Thyroid gland (tissue), 4 donors: ENCODE measurements around the gene OTOG.

ENCODE experiments used
- CTCF ChIP-seq, 6 experiments: fragments of 200-600 bp in 3 of 6; fragments of 450-650 bp in 3 of 6; sonication (generic) in 3 of 6; IDR thresholded peaks; one replicate each; pipeline ENCODE4 v1.5.1; 2016 to 2019; ENCODE audit warnings: antibody characterized with exemption in 6 of 6, mild to moderate bottlenecking in 2 of 6, inconsistent platforms in 1 of 6, moderate library complexity in 1 of 6
- POLR2A ChIP-seq, 2 donors: fragments of 450-650 bp; IDR thresholded peaks; one replicate each; pipeline ENCODE4 v1.6.1; 2017; ENCODE audit warnings: antibody characterized with exemption in 2 of 2, mild to moderate bottlenecking in 2 of 2, moderate library complexity in 1 of 2

- no peak for TF ChIP-seq CTCF (IDR thresholded peaks at IDR 0.05)
- TF ChIP-seq POLR2A (IDR thresholded peaks at IDR 0.05): no peak
Observed at GRCh38 chr11:17574141-17575091, 27.4 kb downstream of the OTOG start.
